ENCODE data around the gene CANT1.

The CANT1 gene

GRCh38 chr17:79009397-79010303, at the start of gene CANT1:
CANT1 (minus strand) TSS chr17:79009764; CDS start chr17:78997622, 12,142 bp downstream.
- DNase-seq, result peak; percentile 84 to 89

DNA sequence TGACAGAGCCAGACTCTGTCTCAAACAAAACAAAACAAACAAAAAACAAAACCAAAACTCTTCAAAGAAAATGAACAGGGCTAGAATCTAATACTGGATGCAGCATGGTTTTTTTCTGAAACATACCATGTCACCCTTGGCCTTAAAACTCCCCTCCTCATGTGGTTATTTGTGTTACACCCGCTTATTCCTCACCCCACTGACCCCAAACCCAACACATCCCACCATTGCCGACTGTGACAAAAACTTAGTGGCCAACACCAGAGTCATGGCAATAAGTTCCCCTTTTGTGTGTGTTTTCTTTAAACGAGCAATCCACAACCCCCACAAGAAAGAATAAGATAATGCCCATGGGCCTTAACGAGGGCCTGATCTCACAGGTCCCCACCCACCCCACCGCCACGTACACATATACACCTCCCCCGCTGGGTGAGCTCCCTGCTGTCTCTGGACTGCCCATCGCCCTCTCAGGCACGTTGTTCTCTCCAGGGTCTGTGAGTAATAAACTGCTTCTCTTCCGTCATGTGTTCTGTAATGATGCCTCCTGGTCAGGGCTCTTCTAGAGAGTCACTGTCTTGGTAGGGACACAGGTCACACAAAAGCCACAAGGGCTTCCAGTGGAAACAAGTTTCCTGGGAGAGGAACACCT, 48.3 kb upstream of the CANT1 start:
- DNase-seq, result no peak

DNA sequence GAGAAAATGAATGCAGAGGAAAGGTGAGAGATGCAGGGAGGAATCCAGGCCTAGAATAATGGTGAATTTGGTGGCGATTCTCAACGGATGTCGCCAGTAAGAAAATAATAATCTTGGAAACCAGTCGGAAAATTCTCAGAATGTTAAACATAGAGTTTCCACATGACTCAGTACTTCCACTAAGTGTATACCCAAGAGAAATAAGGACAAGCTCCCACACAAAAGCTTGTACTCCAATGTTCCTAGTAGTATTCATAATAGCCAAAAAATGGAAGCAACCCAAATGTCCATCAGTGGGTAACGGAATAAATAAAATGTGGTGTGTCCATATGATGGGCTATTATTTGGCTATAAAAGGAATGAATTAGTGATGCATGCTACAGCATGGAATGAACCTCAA, 45.6 kb upstream of the CANT1 start:
- DNase-seq, result no peak

DNA sequence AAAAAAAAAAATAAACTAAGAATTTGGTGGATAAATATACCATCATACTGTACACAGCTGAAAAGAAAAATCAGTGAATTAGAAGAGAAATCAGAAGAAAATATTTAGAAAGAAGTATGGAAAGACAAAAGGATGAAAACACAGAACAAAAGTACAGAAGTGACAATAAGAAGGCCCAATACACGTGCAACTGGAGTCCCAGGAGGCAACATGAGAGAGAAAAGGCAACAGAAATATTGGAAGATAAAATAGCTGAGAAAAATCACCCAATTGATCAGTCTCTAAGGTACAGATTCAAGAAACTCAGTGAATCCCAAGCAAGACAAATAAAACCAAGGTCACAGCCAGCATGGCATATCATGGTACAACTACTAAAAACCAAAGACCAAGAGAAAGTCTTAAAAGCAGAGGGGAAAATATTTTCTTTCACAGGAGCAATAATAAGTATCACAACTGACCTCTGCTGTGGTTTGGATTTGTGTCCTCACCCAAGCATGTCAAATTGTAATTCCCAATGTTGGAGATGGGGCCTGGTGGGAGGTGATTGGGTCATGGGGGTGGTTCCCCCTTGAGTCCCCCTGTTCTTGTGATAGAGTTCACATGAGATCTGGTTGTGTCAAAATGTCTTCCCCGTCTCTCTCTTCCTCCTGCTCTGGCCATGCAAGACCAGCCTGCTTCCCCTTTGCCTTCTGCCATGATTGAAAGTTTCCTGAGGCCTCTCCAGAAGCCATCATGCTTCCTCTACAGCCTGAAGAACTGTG, 44.8 kb upstream of the CANT1 start:
- DNase-seq, result no peak

- no peak for DNase-seq
Observed at GRCh38 chr17:79053251-79053925, 43.8 kb upstream of the CANT1 start.

GRCh38 chr17:79052131-79052530, 42.6 kb upstream of the CANT1 start:
- no peak for DNase-seq

DNA sequence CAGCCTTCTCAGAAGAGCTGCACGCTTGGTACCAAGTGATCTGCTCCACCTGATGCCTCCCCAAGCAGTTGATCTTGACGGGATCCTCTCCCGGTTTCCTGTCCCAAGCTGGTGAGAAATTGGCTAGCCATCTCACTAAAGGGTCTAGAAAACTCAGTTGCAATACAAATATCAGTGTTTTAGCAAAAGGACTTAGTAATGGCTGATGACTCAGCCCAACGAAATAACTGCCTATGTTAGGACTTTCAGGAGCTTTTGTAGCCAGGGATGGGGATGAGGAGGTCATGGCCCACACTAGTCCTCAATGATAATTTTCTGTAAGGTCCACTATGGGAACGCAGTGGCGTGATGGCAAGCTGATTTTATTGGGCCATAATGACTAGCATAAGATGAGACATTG, 41.7 kb upstream of the CANT1 start:
- DNase-seq, result no peak

DNA sequence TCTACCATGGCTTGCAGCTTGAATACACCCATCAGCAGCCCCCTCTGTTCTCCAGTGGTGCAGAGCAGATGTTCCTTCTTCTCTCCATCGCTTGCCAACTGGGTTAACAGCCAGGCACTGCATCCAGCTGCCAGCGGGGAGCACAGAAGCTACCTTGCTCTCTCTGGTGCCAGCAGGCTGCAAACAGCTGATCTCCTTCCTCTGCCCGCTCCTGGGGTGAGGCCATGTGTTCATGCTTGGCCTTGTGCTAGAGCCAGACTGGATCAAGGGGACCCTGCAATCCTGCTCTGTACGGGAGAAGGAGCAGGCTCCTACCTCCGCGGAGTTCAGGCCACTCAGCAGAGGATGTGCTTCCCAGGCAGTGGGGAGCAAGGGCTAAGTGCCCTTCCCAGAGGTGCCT, 41.0 kb upstream of the CANT1 start:
- no peak for DNase-seq

GRCh38 chr17:79049821-79050220, 40.3 kb upstream of the CANT1 start:
- DNase-seq, result no peak

DNA sequence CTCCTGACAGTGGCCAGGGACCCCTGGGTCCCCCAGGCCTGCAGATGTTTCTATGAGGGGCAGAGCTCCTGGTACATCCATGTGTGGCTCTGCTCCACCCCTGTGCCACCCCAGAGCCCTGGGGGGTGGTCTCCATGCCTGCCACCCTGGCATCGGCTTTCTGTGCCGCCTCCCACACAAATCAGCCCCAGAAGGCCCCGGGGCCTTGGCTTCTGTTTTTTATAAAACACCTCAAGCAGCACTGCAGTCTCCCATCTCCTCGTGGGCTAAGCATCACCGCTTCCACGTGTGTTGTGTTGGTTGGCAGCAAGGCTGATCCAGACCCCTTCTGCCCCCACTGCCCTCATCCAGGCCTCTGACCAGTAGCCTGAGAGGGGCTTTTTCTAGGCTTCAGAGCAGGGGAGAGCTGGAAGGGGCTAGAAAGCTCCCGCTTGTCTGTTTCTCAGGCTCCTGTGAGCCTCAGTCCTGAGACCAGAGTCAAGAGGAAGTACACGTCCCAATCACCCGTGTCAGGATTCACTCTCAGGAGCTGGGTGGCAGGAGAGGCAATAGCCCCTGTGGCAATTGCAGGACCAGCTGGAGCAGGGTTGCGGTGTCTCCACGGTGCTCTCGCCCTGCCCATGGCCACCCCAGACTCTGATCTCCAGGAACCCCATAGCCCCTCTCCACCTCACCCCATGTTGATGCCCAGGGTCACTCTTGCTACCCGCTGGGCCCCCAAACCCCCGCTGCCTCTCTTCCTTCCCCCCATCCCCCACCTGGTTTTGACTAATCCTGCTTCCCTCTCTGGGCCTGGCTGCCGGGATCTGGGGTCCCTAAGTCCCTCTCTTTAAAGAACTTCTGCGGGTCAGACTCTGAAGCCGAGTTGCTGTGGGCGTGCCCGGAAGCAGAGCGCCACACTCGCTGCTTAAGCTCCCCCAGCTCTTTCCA, 39.5 kb upstream of the CANT1 start:
- DNase-seq, result no peak

DNA sequence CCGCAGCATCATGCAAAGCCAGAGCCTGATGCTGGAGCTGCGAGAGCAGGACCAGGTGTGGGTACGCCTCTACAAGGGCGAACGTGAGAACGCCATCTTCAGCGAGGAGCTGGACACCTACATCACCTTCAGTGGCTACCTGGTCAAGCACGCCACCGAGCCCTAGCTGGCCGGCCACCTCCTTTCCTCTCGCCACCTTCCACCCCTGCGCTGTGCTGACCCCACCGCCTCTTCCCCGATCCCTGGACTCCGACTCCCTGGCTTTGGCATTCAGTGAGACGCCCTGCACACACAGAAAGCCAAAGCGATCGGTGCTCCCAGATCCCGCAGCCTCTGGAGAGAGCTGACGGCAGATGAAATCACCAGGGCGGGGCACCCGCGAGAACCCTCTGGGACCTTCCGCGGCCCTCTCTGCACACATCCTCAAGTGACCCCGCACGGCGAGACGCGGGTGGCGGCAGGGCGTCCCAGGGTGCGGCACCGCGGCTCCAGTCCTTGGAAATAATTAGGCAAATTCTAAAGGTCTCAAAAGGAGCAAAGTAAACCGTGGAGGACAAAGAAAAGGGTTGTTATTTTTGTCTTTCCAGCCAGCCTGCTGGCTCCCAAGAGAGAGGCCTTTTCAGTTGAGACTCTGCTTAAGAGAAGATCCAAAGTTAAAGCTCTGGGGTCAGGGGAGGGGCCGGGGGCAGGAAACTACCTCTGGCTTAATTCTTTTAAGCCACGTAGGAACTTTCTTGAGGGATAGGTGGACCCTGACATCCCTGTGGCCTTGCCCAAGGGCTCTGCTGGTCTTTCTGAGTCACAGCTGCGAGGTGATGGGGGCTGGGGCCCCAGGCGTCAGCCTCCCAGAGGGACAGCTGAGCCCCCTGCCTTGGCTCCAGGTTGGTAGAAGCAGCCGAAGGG, 38.6 kb upstream of the CANT1 start:
- no peak for DNase-seq

DNA sequence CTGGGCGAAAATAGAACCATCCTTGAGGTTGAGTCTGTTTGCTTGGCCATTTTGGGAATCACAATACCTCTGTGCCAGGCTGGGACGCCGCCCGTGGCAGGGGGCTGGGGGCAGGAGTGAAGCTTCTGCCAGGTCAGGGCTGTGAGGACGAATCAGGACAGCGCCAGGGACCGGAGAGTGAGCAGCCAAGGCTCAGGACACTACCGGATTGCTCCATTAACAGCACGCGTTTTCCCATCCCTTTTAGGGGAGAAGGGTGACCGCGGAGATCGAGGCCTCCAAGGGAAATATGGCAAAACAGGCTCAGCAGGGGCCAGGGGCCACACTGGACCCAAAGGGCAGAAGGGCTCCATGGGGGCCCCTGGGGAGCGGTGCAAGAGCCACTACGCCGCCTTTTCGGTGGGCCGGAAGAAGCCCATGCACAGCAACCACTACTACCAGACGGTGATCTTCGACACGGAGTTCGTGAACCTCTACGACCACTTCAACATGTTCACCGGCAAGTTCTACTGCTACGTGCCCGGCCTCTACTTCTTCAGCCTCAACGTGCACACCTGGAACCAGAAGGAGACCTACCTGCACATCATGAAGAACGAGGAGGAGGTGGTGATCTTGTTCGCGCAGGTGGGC, 37.8 kb upstream of the CANT1 start:
- DNase-seq, result no peak

DNA sequence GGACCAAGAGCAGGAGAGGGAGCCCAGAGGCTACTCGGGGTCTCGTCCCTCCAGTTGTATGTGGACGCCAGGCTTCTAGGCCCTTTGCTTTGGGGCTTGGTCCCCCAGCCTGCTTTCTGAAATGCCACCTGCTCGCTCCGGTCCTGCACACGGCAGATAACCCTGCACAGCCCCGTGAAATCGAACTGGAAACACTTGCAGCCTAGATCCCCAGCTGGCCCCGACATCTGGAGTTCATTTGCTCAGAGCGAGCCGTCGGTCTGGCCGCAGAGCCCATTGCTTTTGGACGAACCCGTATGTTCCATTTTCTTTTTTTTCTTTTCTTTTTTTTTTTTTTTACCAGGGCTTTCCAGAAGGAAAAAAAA, 37.3 kb upstream of the CANT1 start:
- no peak for DNase-seq

DNA sequence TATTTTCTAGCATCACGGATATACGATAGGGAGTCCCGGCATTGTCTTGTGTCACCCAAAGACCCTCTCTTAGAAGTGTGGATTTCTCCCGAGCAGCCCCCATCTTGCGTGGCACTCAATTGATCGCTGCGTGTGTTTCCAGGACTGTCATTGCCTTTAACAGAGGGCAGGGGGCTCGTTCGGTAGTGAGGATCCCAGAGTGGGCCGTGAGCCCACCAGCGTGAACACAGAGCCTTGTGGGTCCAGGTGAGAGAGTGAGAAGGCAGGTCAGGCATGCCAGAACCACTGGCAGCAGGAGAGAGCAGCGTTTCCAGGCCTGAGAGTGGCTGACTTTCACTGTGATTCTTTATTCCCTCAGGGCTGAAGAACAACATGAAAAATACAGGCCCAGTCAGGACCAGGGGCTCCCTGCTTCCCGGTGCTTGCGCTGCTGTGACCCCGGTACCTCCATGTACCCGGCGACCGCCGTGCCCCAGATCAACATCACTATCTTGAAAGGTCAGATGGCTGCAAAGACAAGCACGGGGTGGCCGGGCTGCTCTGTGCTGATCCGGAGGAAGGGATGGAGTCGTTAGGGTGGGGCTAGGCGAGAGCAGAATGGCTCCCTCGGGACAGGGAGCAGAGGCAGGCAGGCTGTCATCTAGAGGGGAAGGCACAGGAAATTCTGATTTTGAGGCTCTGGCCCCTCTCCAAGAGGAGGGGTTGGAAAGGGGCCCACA, 36.8 kb upstream of the CANT1 start:
- DNase-seq, result no peak

- DNase-seq, result peak; percentile 60 to 69
Observed at GRCh38 chr17:79045842-79046196, 36.3 kb upstream of the CANT1 start.

DNA sequence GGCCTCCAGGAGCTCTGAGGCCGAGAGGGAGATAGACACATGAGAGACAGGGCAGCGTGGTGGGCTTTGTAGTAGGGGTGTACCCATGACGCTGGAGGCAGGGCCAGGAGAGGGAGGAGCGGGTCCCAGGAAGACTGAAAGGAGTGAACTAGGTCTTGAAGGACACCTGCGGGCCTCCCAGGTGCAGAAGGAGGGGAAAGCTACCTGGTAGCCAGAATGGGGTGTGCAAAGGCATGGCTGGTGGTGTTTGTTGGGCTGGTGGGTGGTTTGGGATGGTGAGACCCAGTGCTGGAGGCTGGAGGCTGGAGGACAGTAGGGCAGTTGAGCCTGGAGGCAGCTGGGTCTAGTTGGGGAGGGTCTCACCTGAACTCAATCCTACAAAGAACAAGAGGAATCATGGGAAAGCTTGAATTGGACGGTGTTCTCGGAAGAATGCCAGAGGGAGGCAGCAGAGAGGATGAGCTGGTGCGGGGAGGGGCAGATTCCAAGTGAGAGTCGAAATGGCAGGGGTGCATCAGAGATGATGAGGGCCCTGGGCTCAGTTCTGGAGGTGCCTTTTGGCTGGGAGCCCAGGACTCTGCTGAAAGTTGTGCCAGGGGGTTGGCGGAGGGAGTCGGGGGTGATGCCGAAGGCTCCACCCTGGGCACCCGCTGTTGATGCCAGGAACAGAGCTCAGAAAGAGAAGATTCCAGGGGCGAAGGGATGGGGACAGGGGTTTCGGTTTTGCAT, 35.6 kb upstream of the CANT1 start:
- DNase-seq, result no peak

DNA sequence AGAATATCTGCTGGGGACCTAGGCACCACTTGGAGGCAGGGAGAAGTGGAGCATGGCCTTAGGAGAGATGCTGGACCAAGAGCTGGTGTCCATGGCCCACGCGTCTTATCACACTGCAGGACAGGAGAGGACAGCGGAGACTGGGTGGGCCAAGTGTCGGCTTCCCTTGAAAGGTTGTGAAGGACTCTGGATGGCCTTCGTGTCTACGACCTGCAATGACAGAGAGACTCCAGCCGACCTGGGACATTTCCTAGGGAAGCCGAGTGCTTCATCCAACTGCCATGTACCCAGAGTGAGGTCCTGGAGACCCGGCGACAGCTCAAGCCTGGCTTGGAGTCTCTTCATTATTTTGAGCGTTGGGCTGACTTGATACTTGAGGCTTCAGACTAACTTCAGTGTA, 34.9 kb upstream of the CANT1 start:
- DNase-seq, result no peak

- no peak for DNase-seq
Observed at GRCh38 chr17:79043931-79044320, 34.4 kb upstream of the CANT1 start.
